Ishikawa (cell line): Measurements from ENCODE around the gene CNTN4.

ENCODE experiments used
- CEBPB ChIP-seq: IDR thresholded peaks from 2 replicates; pipeline ENCODE4 v1.6.1; 2012
- CREB1 ChIP-seq: IDR thresholded peaks from 2 replicates; pipeline ENCODE4 v1.6.1; 2012; ENCODE audit warnings: low read depth
- EGR1 ChIP-seq: IDR thresholded peaks from 2 replicates; pipeline ENCODE4 v1.6.1; 2012
- EP300 ChIP-seq: IDR thresholded peaks from 2 replicates; pipeline ENCODE4 v1.6.1; 2012; ENCODE audit warnings: borderline replicate concordance
- FOXM1 ChIP-seq: IDR thresholded peaks from 2 replicates; pipeline ENCODE4 v1.6.1; 2012; ENCODE audit warnings: low read depth, borderline replicate concordance
- NFIC ChIP-seq: IDR thresholded peaks from 2 replicates; pipeline ENCODE4 v1.6.1; 2012
- RAD21 ChIP-seq: IDR thresholded peaks from 2 replicates; pipeline ENCODE4 v1.6.1; 2012; ENCODE audit warnings: low read depth
- TAF1 ChIP-seq: IDR thresholded peaks from 2 replicates; pipeline ENCODE4 v1.6.1; 2012; ENCODE audit warnings: low read depth, mild to moderate bottlenecking
- TCF12 ChIP-seq: IDR thresholded peaks from 2 replicates; pipeline ENCODE4 v1.6.1; 2012; ENCODE audit warnings: low read depth
- TEAD4 ChIP-seq: IDR thresholded peaks from 2 replicates; pipeline ENCODE4 v1.6.1; 2012
- YY1 ChIP-seq: IDR thresholded peaks from 2 replicates; pipeline ENCODE4 v1.6.1; 2012; ENCODE audit warnings: low read depth
- ZBTB7A ChIP-seq: IDR thresholded peaks from 2 replicates; pipeline ENCODE4 v1.6.1; 2012; ENCODE audit warnings: low read depth
- TF ChIP-seq, protein P1 (sequence below): IDR thresholded peaks from 2 replicates; pipeline ENCODE4 v1.6.1; 2012
- TF ChIP-seq, protein P2 (sequence below): IDR thresholded peaks from 2 replicates; pipeline ENCODE4 v1.6.1; 2012
- TF ChIP-seq, protein P3 (sequence below): IDR thresholded peaks from 2 replicates; pipeline ENCODE4 v1.6.1; 2012; ENCODE audit warnings: low read depth, mild to moderate bottlenecking

Gene CNTN4

DNA sequence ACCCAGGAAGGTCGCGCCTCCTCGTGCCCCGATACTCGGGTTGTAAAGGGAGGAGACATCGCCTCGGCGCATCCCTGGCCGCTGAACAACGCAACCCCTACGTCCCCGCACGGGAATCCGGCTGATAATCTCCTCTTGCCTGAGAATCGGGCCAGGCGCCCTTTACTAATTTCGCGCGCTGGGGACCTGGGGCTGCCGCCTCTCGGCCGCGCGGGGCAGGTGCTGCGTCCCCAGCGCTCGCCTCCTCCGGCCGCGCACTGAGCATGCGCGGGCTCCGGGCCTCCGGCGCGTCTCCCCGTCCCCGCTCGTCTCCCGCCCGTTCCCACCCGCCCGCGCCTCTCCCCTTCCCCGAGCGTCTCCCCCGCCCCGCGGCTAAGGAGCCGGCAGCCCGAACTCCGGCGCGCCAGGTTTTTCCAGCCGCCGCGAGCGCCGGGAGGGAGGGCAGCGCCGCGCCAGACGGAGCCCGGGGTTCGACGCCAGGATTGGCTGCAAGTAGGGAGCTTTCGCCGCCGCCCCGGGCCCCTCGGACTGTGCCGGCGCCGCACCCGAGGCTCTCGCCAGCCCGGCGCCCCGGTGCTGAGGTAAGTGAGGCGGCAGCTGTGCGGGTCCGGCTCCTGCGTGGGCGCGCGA, at the start of gene CNTN4:
Gene CNTN4 (plus strand): TSS at position 469 of the 630 bp plus-strand sequence.
- TF ChIP-seq CREB1 (no peak), EGR1 (no peak), FOXM1 (no peak), NFIC (no peak), ZBTB7A (no peak), RAD21 (no peak), TCF12 (no peak)
- TF ChIP-seq, protein P1, sequence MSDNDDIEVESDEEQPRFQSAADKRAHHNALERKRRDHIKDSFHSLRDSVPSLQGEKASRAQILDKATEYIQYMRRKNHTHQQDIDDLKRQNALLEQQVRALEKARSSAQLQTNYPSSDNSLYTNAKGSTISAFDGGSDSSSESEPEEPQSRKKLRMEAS, result no peak

DNA sequence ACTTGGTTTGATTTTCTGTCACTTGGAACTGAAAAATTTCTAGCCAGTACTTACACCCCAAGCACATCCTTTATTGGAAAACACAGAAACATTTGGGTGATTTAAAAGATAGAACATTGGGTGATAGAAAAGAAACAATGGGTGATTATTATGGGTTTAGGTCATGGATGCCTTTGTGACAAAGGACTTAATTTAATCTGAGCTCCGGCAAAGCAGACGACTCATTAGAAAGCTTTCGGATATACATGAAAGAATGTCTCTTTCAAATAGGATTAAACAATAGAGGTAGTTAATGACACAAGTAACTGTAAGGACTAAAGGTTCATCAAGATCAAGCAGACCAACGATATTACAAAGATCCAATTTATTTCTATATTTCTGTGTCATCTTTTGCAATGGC, 37.3 kb upstream of the CNTN4 start:
- TF ChIP-seq EGR1 (no peak), CEBPB (no peak), TEAD4 (no peak), ZBTB7A (no peak), RAD21 (no peak), TCF12 (no peak), TAF1 (no peak), EP300 (no peak), CREB1 (no peak), FOXM1 (no peak), NFIC (no peak), YY1 (no peak)
- TF ChIP-seq, protein P2, sequence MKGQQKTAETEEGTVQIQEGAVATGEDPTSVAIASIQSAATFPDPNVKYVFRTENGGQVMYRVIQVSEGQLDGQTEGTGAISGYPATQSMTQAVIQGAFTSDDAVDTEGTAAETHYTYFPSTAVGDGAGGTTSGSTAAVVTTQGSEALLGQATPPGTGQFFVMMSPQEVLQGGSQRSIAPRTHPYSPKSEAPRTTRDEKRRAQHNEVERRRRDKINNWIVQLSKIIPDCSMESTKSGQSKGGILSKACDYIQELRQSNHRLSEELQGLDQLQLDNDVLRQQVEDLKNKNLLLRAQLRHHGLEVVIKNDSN, result no peak
- TF ChIP-seq, protein P1, result no peak
- TF ChIP-seq, protein P3, sequence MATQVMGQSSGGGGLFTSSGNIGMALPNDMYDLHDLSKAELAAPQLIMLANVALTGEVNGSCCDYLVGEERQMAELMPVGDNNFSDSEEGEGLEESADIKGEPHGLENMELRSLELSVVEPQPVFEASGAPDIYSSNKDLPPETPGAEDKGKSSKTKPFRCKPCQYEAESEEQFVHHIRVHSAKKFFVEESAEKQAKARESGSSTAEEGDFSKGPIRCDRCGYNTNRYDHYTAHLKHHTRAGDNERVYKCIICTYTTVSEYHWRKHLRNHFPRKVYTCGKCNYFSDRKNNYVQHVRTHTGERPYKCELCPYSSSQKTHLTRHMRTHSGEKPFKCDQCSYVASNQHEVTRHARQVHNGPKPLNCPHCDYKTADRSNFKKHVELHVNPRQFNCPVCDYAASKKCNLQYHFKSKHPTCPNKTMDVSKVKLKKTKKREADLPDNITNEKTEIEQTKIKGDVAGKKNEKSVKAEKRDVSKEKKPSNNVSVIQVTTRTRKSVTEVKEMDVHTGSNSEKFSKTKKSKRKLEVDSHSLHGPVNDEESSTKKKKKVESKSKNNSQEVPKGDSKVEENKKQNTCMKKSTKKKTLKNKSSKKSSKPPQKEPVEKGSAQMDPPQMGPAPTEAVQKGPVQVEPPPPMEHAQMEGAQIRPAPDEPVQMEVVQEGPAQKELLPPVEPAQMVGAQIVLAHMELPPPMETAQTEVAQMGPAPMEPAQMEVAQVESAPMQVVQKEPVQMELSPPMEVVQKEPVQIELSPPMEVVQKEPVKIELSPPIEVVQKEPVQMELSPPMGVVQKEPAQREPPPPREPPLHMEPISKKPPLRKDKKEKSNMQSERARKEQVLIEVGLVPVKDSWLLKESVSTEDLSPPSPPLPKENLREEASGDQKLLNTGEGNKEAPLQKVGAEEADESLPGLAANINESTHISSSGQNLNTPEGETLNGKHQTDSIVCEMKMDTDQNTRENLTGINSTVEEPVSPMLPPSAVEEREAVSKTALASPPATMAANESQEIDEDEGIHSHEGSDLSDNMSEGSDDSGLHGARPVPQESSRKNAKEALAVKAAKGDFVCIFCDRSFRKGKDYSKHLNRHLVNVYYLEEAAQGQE, result no peak

DNA sequence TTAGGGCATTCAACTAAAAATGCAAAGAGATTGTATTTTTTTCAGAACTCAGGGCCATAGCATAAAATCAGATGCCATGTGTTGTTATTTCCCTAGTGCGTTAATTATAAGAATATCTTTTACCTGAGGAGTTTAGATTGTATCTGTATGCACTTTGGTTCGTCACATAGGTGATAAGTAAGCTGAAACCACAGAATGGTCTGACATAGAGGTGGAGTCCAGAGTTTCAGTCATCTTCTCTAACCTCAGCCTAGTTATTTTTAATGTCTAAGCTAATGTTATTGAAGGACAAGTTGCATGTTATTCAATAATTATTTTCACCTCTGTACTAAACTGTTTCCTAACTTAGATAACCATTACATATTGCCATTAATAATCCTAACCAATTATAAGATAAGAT, 27.1 kb upstream of the CNTN4 start:
- TF ChIP-seq, protein P1, result no peak
- TF ChIP-seq TCF12, result no peak
- TF ChIP-seq EGR1, result no peak
- no peak for TF ChIP-seq TEAD4
- no peak for TF ChIP-seq CREB1
- no peak for TF ChIP-seq EP300
- TF ChIP-seq, protein P2, result no peak
- no peak for TF ChIP-seq CEBPB

DNA sequence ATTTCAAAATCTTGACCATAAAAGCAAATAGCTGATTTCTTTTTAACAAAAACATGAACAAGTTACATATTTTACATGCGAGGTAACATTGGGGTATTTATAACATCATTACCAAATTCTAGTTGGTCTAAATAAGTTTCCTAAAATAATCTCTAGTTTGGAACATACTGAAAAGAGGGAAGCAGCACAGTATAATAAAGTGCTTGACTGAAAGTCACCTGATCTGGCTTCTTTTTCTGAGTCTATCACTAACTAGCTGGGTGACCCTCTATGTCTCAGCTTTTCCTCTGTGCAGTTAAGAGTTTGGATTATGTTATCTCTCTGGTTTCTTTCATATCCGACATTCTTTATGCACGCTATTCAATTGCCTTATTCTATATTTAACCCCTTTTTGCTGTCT, 19.8 kb upstream of the CNTN4 start:
- TF ChIP-seq TAF1 (no peak), ZBTB7A (no peak), FOXM1 (no peak), TEAD4 (no peak), EP300 (no peak), YY1 (no peak), NFIC (no peak), CREB1 (no peak), EGR1 (no peak), CEBPB (no peak)
- TF ChIP-seq, protein P2, result no peak
- TF ChIP-seq, protein P1, result no peak

DNA sequence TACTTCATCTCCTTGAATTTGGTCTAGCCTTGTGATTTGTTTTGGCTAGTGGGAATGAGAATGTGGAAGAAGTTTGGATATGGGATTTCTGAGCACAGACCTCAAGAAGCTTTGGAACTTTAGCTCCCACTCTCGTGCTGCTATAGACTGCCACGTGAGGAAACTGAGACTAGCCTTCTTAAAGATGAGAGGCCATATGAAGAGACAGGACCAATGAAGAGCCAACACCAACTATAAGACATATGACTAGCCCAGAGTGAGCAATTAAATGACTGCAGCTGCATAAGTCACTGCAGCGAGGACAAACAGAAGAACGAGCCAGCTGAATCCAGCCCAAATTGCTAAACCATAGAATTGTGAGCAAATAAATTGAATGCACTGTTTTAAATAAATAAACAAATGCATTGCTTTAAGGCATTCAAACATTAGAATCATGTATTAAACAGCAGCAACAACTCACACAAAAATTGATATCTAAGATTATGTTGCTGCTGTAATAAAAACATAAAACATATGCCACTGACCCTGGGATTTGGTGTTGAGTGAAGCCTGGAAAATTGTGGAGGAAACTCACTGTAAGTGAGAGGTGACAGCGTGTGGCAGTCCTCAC, 15.7 kb upstream of the CNTN4 start:
- TF ChIP-seq FOXM1, result no peak
- TF ChIP-seq EGR1, result no peak
- no peak for TF ChIP-seq TAF1
- no peak for TF ChIP-seq TEAD4
- no peak for TF ChIP-seq EP300
- TF ChIP-seq TCF12, result no peak
- no peak for TF ChIP-seq CREB1
- no peak for TF ChIP-seq RAD21
- no peak for TF ChIP-seq YY1
- TF ChIP-seq, protein P2, result no peak
- TF ChIP-seq CEBPB, result no peak
- TF ChIP-seq ZBTB7A, result no peak
- TF ChIP-seq, protein P1, result no peak
